ENCODE data around the gene LMF2. TPM values are rescaled to one million over a fixed set of nuclear protein-coding genes. Genes with fewer than 3 reads are reported as not detected.
A peak's percentile ranks its signal among the peaks of the same experiment; 100 is the strongest.

The LMF2 gene
- total RNA-seq, 1 donor from 2014 or later = 57.0 TPM

GRCh38 chr22:50548921-50549790 is 41.7 kb upstream of the LMF2 start:
- Histone ChIP-seq H3K4me1 (peaks cover 17% of the 10 kb centered on the region), H3K27ac (no peak overlapping the region), H3K36me3 (no peaks in the 10 kb centered on the region), H3K9me3 (no peaks in the 10 kb centered on the region), H3K27me3 (peaks cover 7% of the 10 kb centered on the region), H3K4me3 (peak overlapping the region; percentile 22 to 25)
- no peak for DNase-seq (ENCODE audit: extremely low spot score in 2 of 2)
- intact Hi-C loops (cut with DNase I) = no loop called here
- no peak for TF ChIP-seq CTCF (IDR thresholded peaks at IDR 0.05)
- TF ChIP-seq POLR2A (IDR thresholded peaks at IDR 0.05) = no peak
- TF ChIP-seq POLR2AphosphoS5 (IDR thresholded peaks at IDR 0.05; ENCODE audit: insufficient read depth in 1 of 2, low read depth in 1 of 2) = no peak

- no peak for DNase-seq (ENCODE audit: extremely low spot score in 2 of 2)
- H3K27ac ChIP-seq = no peak overlapping the region
- no peaks in the 10 kb centered on the region for H3K36me3 ChIP-seq
- H3K4me3 ChIP-seq = peak overlapping the region; percentile 22 to 25
- peaks cover 7% of the 10 kb centered on the region for H3K27me3 ChIP-seq
- H3K9me3 ChIP-seq = no peaks in the 10 kb centered on the region
- H3K4me1 ChIP-seq = peaks cover 22% of the 10 kb centered on the region
- no peak for TF ChIP-seq POLR2AphosphoS5 (IDR thresholded peaks at IDR 0.05; ENCODE audit: insufficient read depth in 1 of 2, low read depth in 1 of 2)
- no peak for TF ChIP-seq CTCF (IDR thresholded peaks at IDR 0.05)
- no peak for TF ChIP-seq POLR2A (IDR thresholded peaks at IDR 0.05)
- intact Hi-C loops (cut with DNase I) = no loop called here
Observed at GRCh38 chr22:50548040-50548920, 40.8 kb upstream of the LMF2 start.

- DNase-seq (ENCODE audit: extremely low spot score in 2 of 2) = no peak
- H3K4me1 ChIP-seq = peaks cover 22% of the 10 kb centered on the region
- TF ChIP-seq POLR2A (IDR thresholded peaks at IDR 0.05) (no peak), CTCF (IDR thresholded peaks at IDR 0.05) (no peak), POLR2AphosphoS5 (IDR thresholded peaks at IDR 0.05; ENCODE audit: insufficient read depth in 1 of 2, low read depth in 1 of 2) (no peak)
- intact Hi-C loops (cut with DNase I) = no loop called here
- H3K9me3 ChIP-seq = no peaks in the 10 kb centered on the region
- no peaks in the 10 kb centered on the region for H3K36me3 ChIP-seq
- no peak overlapping the region for H3K4me3 ChIP-seq
- no peak overlapping the region for H3K27ac ChIP-seq
- peaks cover 7% of the 10 kb centered on the region for H3K27me3 ChIP-seq
Observed at GRCh38 chr22:50547263-50547985, 39.9 kb upstream of the LMF2 start.

- no peak for TF ChIP-seq POLR2AphosphoS5 (IDR thresholded peaks at IDR 0.05; ENCODE audit: insufficient read depth in 1 of 2, low read depth in 1 of 2)
- no peak for TF ChIP-seq POLR2A (IDR thresholded peaks at IDR 0.05)
- TF ChIP-seq CTCF (IDR thresholded peaks at IDR 0.05) = no peak
- peaks cover 7% of the 10 kb centered on the region for H3K27me3 ChIP-seq
- peaks cover 27% of the 10 kb centered on the region for H3K4me1 ChIP-seq
- no peak overlapping the region for H3K4me3 ChIP-seq
- H3K9me3 ChIP-seq = no peaks in the 10 kb centered on the region
- no peak overlapping the region for H3K27ac ChIP-seq
- no peak for DNase-seq (ENCODE audit: extremely low spot score in 2 of 2)
- intact Hi-C loops (cut with DNase I) = no loop called here
- H3K36me3 ChIP-seq = no peaks in the 10 kb centered on the region
Observed at GRCh38 chr22:50546326-50547262, 39.1 kb upstream of the LMF2 start.
